Loucy (cell line): ENCODE measurements around the gene BCAS3.

Experiments used
- H2AFZ ChIP-seq: fragments of 200-600 bp; sonication (generic); 2 replicates; pipeline ENCODE4 v1.6.0; 2016; ENCODE audit warnings: antibody characterized with exemption, mild to moderate bottlenecking, low read length, moderate library complexity
- H3F3A ChIP-seq: fragments of 200-600 bp; 2 replicates; pipeline ENCODE4 v1.6.0; 2016; ENCODE audit warnings: antibody characterized with exemption, low read depth, mild to moderate bottlenecking
- H3K27me3 ChIP-seq: fragments of 200-600 bp; sonication (generic); 2 replicates; pipeline ENCODE4 v1.6.1; 2014; ENCODE audit warnings: low read length, mild to moderate bottlenecking; ENCODE audit not compliant: insufficient read depth, poor library complexity, severe bottlenecking
- H3K36me3 ChIP-seq: fragments of 200-600 bp; sonication (generic); 2 replicates; pipeline ENCODE4 v1.6.1; 2016; ENCODE audit warnings: low read length; ENCODE audit not compliant: insufficient read depth
- H3K4me1 ChIP-seq: fragments of 200-600 bp; sonication (generic); 2 replicates; pipeline ENCODE4 v1.5.1; 2014; ENCODE audit warnings: low read length, mild to moderate bottlenecking; ENCODE audit not compliant: insufficient read depth, poor library complexity, severe bottlenecking
- H3K4me2 ChIP-seq: fragments of 200-600 bp; sonication (generic); 2 replicates; pipeline ENCODE4 v1.6.0; 2014; ENCODE audit warnings: antibody characterized with exemption, low read length, low read depth, mild to moderate bottlenecking; ENCODE audit not compliant: poor library complexity, severe bottlenecking
- H3K4me3 ChIP-seq: fragments of 200-600 bp; sonication (generic); 2 replicates; pipeline ENCODE4 v1.5.1; 2014; ENCODE audit warnings: low read length, mild to moderate bottlenecking, mixed read lengths; ENCODE audit not compliant: poor library complexity, severe bottlenecking
- H3K79me2 ChIP-seq: fragments of 200-600 bp; sonication (generic); 2 replicates; pipeline ENCODE4 v1.6.1; 2014; ENCODE audit warnings: low read length; ENCODE audit not compliant: insufficient read depth
- H3K9ac ChIP-seq: fragments of 200-600 bp; sonication (generic); 2 replicates; pipeline ENCODE4 v1.6.0; 2014; ENCODE audit warnings: mild to moderate bottlenecking, low read depth, low read length, moderate library complexity; ENCODE audit not compliant: poor library complexity, severe bottlenecking
- H3K9me2 ChIP-seq: fragments of 200-600 bp; sonication (generic); replicated peaks from 2 replicates; pipeline ENCODE4 v1.6.1; 2016; ENCODE audit warnings: low read depth, low read length, mixed read lengths
- H3K9me3 ChIP-seq: fragments of 200-600 bp; sonication (generic); 2 replicates; pipeline ENCODE4 v1.6.1; 2014; ENCODE audit warnings: mild to moderate bottlenecking, antibody characterized with exemption, low read length, low read depth; ENCODE audit not compliant: insufficient read depth
- H4K20me1 ChIP-seq: fragments of 200-600 bp; sonication (generic); 2 replicates; pipeline ENCODE4 v1.6.0; 2014; ENCODE audit warnings: antibody characterized with exemption, low read length, mild to moderate bottlenecking; ENCODE audit not compliant: insufficient read depth, poor library complexity, severe bottlenecking
- EZH2phosphoT487 ChIP-seq: fragments of 200-600 bp; IDR thresholded peaks from 2 replicates; pipeline ENCODE4 v1.6.1; 2018; ENCODE audit warnings: antibody characterized with exemption, mild to moderate bottlenecking, moderate library complexity, borderline replicate concordance
- TF ChIP-seq, protein P1 (sequence below): fragments of 200-600 bp; sonication (generic); conservative IDR thresholded peaks from 2 replicates; pipeline ENCODE4 v1.5.1; 2014; ENCODE audit warnings: mild to moderate bottlenecking, antibody characterized with exemption, low read length

Gene BCAS3

DNA sequence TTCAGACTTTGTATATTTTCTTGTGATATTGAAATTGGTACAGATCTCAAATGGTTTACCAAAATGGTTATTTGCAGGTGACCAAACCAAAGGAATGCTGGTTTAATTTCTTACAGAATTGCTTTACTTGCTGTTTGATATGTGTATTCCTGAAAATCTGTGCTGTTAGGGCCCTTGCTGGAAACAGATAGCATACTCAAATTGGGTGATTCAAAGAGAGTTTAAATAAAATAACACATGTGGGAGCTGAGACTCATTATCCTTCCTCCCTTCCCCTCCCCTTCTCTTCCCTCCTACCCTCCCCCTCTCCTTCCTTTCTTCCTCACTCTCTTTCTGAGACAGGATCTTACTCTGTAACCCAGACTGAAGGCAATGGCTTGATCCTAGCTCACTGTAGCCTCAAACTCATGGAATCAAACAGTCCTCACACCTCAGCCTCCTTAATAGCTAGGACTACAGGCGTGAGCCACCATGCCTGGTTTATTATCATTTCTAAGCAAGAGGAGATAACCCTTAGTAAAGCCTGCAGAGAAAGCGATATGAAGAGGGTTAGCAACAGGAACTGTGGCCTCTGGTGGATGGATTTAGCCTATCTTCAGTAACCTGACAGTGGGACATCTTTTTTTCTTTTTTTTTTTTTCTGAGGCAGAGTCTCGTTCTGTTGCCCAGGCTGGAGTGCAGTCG lies 141.9 kb downstream of the BCAS3 start:
- Histone ChIP-seq H3K9me3 (no peaks in the 10 kb centered on the region), H3K9ac (no peak overlapping the region), H3K4me2 (no peak overlapping the region), H3K36me3 (no peaks in the 10 kb centered on the region), H2AFZ (no peak overlapping the region), H3F3A (no peaks in the 10 kb centered on the region), H3K4me1 (no peaks in the 10 kb centered on the region), H3K27me3 (no peaks in the 10 kb centered on the region), H3K79me2 (no peaks in the 10 kb centered on the region), H3K4me3 (no peak overlapping the region), H3K9me2 (no peaks in the 10 kb centered on the region), H4K20me1 (no peaks in the 10 kb centered on the region)
- no peak for TF ChIP-seq EZH2phosphoT487
- TF ChIP-seq, protein P1, sequence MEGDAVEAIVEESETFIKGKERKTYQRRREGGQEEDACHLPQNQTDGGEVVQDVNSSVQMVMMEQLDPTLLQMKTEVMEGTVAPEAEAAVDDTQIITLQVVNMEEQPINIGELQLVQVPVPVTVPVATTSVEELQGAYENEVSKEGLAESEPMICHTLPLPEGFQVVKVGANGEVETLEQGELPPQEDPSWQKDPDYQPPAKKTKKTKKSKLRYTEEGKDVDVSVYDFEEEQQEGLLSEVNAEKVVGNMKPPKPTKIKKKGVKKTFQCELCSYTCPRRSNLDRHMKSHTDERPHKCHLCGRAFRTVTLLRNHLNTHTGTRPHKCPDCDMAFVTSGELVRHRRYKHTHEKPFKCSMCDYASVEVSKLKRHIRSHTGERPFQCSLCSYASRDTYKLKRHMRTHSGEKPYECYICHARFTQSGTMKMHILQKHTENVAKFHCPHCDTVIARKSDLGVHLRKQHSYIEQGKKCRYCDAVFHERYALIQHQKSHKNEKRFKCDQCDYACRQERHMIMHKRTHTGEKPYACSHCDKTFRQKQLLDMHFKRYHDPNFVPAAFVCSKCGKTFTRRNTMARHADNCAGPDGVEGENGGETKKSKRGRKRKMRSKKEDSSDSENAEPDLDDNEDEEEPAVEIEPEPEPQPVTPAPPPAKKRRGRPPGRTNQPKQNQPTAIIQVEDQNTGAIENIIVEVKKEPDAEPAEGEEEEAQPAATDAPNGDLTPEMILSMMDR: no peak

DNA sequence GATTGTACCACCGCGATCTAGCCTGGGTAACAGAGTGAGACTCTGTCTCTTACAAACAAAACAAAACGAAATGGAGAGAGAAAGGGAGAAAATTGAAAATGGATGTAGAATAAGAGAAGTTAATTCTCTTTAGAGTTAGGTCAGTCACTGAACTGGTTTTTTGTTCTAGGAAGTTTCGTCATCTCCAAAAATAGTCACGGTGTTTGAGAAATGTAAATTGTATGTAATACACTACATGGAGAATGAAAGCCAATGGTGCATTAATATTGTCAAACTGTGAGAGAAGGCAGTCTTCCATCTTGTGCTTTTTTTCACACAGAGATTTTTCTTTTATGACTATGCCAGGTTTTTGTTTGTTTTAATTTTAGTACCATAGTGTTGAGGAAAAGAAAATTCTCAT lies 145.9 kb downstream of the BCAS3 start:
- H3K9ac ChIP-seq: no peak overlapping the region
- no peak overlapping the region for H2AFZ ChIP-seq
- no peaks in the 10 kb centered on the region for H3K36me3 ChIP-seq
- H3K4me3 ChIP-seq: no peak overlapping the region
- H3K9me2 ChIP-seq: no peaks in the 10 kb centered on the region
- H3F3A ChIP-seq: no peaks in the 10 kb centered on the region
- no peaks in the 10 kb centered on the region for H3K4me1 ChIP-seq
- no peak overlapping the region for H3K4me2 ChIP-seq
- TF ChIP-seq, protein P1: no peak
- no peak for TF ChIP-seq EZH2phosphoT487
- H4K20me1 ChIP-seq: no peaks in the 10 kb centered on the region
- no peaks in the 10 kb centered on the region for H3K79me2 ChIP-seq
- no peaks in the 10 kb centered on the region for H3K27me3 ChIP-seq
- H3K9me3 ChIP-seq: no peaks in the 10 kb centered on the region

DNA sequence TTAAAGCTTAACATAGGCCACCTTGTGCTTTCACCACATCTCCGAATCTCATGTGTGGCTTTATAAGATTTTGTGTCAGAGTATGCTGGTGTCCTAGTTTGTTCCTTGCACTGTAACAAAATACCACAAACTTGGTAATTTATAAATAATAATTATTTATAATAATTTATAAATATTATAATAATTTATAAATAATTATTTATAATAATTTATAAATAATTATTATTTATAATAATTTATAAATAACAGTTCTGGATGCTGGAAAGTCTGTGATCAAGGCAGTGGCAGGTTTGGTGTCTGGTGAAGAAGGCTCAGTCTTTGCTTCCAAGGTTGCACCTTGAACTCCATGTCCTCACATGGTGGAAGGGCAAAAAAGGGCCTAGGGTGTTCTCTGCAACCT lies 147.7 kb downstream of the BCAS3 start:
- Histone ChIP-seq H3K79me2 (no peaks in the 10 kb centered on the region), H2AFZ (no peak overlapping the region), H3K9ac (no peak overlapping the region), H3F3A (no peaks in the 10 kb centered on the region), H4K20me1 (no peaks in the 10 kb centered on the region), H3K9me3 (no peaks in the 10 kb centered on the region), H3K27me3 (no peaks in the 10 kb centered on the region), H3K36me3 (no peaks in the 10 kb centered on the region), H3K4me2 (no peak overlapping the region), H3K9me2 (no peaks in the 10 kb centered on the region), H3K4me3 (no peak overlapping the region), H3K4me1 (no peaks in the 10 kb centered on the region)
- TF ChIP-seq, protein P1: no peak
- TF ChIP-seq EZH2phosphoT487: no peak
